DOHH2 (cell line): Measurements from ENCODE around the gene LAMC1.

ENCODE experiments used
- H3F3A ChIP-seq: fragments of 200-600 bp; sonication (generic), shearing (Covaris generic); 2 replicates; pipeline ENCODE4 v1.6.0; 2016; ENCODE audit warnings: antibody characterized with exemption, mild to moderate bottlenecking; ENCODE audit not compliant: control insufficient read depth, insufficient read depth
- H3K27ac ChIP-seq: fragments of 200-600 bp; sonication (generic); 2 replicates; pipeline ENCODE4 v1.5.1; 2014; ENCODE audit warnings: low read depth, mild to moderate bottlenecking, low read length, moderate library complexity
- H3K27me3 ChIP-seq: fragments of 200-600 bp; sonication (generic); 2 replicates; pipeline ENCODE4 v1.6.1; 2014; ENCODE audit warnings: mild to moderate bottlenecking, low read length, mixed read lengths; ENCODE audit not compliant: control insufficient read depth
- H3K36me3 ChIP-seq: fragments of 200-600 bp; sonication (generic); 2 replicates; pipeline ENCODE4 v1.6.1; 2014; ENCODE audit warnings: mild to moderate bottlenecking, low read length, moderate library complexity, mixed read lengths; ENCODE audit not compliant: control insufficient read depth
- H3K4me1 ChIP-seq: fragments of 200-600 bp; sonication (generic); 2 replicates; pipeline ENCODE4 v1.6.1; 2014; ENCODE audit warnings: mild to moderate bottlenecking, low read length, mixed read lengths; ENCODE audit not compliant: control insufficient read depth
- H3K4me2 ChIP-seq: fragments of 200-600 bp; sonication (generic); 2 replicates; pipeline ENCODE4 v1.6.0; 2014; ENCODE audit warnings: mild to moderate bottlenecking, low read length, moderate library complexity
- H3K4me3 ChIP-seq: fragments of 200-600 bp; sonication (generic); 2 replicates; pipeline ENCODE4 v1.5.1; 2014; ENCODE audit warnings: mild to moderate bottlenecking, low read length, mixed read lengths
- H3K79me2 ChIP-seq: fragments of 200-600 bp; sonication (generic); 2 replicates; pipeline ENCODE4 v1.6.1; 2014; ENCODE audit warnings: mild to moderate bottlenecking, low read length, mixed read lengths; ENCODE audit not compliant: control insufficient read depth
- H3K9me2 ChIP-seq: fragments of 200-600 bp; sonication (generic); replicated peaks from 2 replicates; pipeline ENCODE4 v1.6.1; 2014; ENCODE audit warnings: mild to moderate bottlenecking, low read length, mixed read lengths; ENCODE audit not compliant: control insufficient read depth
- H3K9me3 ChIP-seq: fragments of 200-600 bp; sonication (generic); 2 replicates; pipeline ENCODE4 v1.6.1; 2014; ENCODE audit warnings: antibody characterized with exemption, low read length, mixed read lengths; ENCODE audit not compliant: control insufficient read depth, insufficient read depth
- H4K20me1 ChIP-seq: fragments of 200-600 bp; sonication (generic); 2 replicates; pipeline ENCODE4 v1.6.0; 2014; ENCODE audit warnings: low read depth, mild to moderate bottlenecking, antibody characterized with exemption, low read length, moderate library complexity; ENCODE audit not compliant: control insufficient read depth, insufficient read depth
- CTCF ChIP-seq: fragments of 200-600 bp; sonication (generic); IDR thresholded peaks from one replicate; pipeline ENCODE4 v1.5.1; 2014; ENCODE audit warnings: antibody characterized with exemption, mild to moderate bottlenecking, low read depth, low read length; ENCODE audit not compliant: poor library complexity, severe bottlenecking
- EZH2phosphoT487 ChIP-seq: fragments of 200-600 bp; sonication (generic); IDR thresholded peaks from 2 replicates; pipeline ENCODE4 v1.6.1; 2017; ENCODE audit warnings: borderline replicate concordance, mild to moderate bottlenecking, antibody characterized with exemption, low read length, moderate library complexity, mixed read lengths

The LAMC1 gene

DNA sequence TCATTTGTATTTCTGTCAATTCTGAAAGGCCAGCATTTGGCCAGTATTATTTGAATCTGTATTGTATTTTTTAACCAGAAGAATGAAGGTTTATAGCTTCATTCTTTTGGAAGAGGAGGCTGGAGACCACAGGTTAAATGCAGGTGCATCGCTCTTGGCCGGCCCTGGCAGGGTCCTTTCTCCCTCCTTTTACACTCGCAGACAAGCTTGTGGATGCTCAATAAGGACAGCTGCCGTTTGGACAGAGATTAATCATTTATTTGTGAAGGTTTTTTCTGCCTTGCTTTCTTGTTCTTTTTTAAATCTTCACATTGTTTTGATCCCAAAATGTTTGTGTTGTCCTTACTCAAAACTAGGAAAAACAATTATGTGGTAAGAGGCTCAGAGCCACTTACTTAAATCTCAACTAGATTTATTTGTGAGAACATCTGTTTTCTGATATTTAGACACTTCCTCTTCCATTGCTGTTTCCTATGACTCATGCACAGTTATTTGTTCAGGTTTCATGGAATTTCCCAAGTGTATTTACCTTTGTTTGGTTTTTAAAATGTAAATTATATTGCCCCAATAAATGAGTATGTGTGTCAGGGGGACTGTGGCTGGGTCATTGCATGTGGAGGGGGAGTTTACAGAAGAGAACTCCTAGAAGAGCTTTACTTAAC lies 116.2 kb downstream of the LAMC1 start:
- no peak for TF ChIP-seq CTCF
- TF ChIP-seq EZH2phosphoT487, result no peak
- no peaks in the 10 kb centered on the region for H3F3A ChIP-seq
- H3K4me2 ChIP-seq, result no peak overlapping the region
- no peaks in the 10 kb centered on the region for H4K20me1 ChIP-seq
- H3K4me3 ChIP-seq, result no peak overlapping the region
- no peaks in the 10 kb centered on the region for H3K79me2 ChIP-seq
- H3K27ac ChIP-seq, result no peak overlapping the region
- H3K9me2 ChIP-seq, result no peaks in the 10 kb centered on the region
- H3K27me3 ChIP-seq, result no peaks in the 10 kb centered on the region
- no peaks in the 10 kb centered on the region for H3K9me3 ChIP-seq
- H3K36me3 ChIP-seq, result peaks cover 29% of the 10 kb centered on the region
- H3K4me1 ChIP-seq, result peaks cover 8% of the 10 kb centered on the region

DNA sequence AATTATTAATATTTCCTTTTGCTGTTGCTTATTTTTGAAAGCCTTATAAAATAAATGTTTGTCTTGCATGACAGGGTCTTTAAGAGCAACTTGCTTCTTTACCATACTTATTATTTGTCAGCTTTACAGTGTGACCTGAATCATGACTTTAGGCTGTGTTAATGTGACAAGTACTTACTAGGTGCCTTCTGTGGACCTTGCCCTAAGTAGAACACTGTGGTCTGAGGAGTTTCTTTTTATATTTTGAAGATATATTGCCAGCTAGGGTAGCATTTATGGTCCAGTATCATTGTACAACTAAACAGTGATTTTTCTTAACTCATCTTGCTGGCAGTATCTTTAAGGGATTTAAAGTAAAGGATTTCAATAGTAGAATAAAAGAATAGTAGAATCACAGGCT lies 117.4 kb downstream of the LAMC1 start:
- no peaks in the 10 kb centered on the region for H3F3A ChIP-seq
- no peaks in the 10 kb centered on the region for H3K9me3 ChIP-seq
- no peak overlapping the region for H3K27ac ChIP-seq
- no peaks in the 10 kb centered on the region for H3K9me2 ChIP-seq
- H3K27me3 ChIP-seq, result no peaks in the 10 kb centered on the region
- H3K4me2 ChIP-seq, result no peak overlapping the region
- no peak for TF ChIP-seq EZH2phosphoT487
- H4K20me1 ChIP-seq, result no peaks in the 10 kb centered on the region
- H3K4me1 ChIP-seq, result peaks cover 8% of the 10 kb centered on the region
- peaks cover 19% of the 10 kb centered on the region for H3K36me3 ChIP-seq
- H3K4me3 ChIP-seq, result no peak overlapping the region
- no peaks in the 10 kb centered on the region for H3K79me2 ChIP-seq

DNA sequence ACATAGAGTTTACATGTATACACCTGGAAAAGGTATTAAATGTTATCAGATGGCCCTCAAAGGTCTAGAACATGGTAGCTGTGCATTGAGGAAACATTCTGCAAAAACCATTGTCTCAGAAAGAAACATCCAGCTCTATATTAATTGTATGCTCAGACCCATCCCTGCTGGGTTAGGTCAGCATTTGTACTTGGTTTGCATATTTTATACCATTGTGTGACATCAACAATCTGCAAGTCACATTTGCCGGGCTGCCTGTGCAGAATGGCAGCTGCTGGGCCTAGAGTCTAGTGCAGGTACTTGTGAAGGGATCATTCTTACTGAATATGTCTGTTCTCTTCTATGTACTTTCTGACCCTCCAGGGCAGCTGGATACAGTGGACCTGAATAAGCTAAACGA lies 119.0 kb downstream of the LAMC1 start:
- peaks cover 11% of the 10 kb centered on the region for H3K36me3 ChIP-seq
- H3K4me2 ChIP-seq, result no peak overlapping the region
- H3K4me1 ChIP-seq, result peaks cover 8% of the 10 kb centered on the region
- no peak overlapping the region for H3K27ac ChIP-seq
- no peaks in the 10 kb centered on the region for H3K27me3 ChIP-seq
- no peak for TF ChIP-seq EZH2phosphoT487
- no peak for TF ChIP-seq CTCF
- H4K20me1 ChIP-seq, result no peaks in the 10 kb centered on the region
- H3K9me2 ChIP-seq, result no peaks in the 10 kb centered on the region
- no peaks in the 10 kb centered on the region for H3K9me3 ChIP-seq
- H3F3A ChIP-seq, result no peaks in the 10 kb centered on the region
- H3K4me3 ChIP-seq, result no peak overlapping the region
- no peaks in the 10 kb centered on the region for H3K79me2 ChIP-seq

GRCh38 chr1:183143576-183144315 lies 120.5 kb downstream of the LAMC1 start:
- Histone ChIP-seq H3K4me2 (no peak overlapping the region), H3K9me3 (no peaks in the 10 kb centered on the region), H3K36me3 (no peaks in the 10 kb centered on the region; the same call in 1 of the 2 replicates), H4K20me1 (no peaks in the 10 kb centered on the region), H3K4me1 (peaks cover 8% of the 10 kb centered on the region), H3F3A (no peaks in the 10 kb centered on the region), H3K79me2 (no peaks in the 10 kb centered on the region), H3K4me3 (no peak overlapping the region), H3K27me3 (no peaks in the 10 kb centered on the region), H3K9me2 (no peaks in the 10 kb centered on the region), H3K27ac (no peak overlapping the region)
- no peak for TF ChIP-seq CTCF
- TF ChIP-seq EZH2phosphoT487, result no peak
